GM21515 (cell line): Measurements from ENCODE around the gene RITA1.
"Not testable (repeated sequence)": the region's sequence is repeated elsewhere in the genome, so short reads cannot be mapped to it uniquely, and the experiment has no call there.

Source experiments
- ATAC-seq: cut with Tn5 transposase; IDR thresholded peaks from one replicate; pipeline ENCODE4 v1.9.1; 2021; ENCODE audit not compliant: unreplicated experiment

Gene RITA1

GRCh38 chr12:113185180-113186032 lies at the start of gene RITA1, which contains the start of gene DDX54:
Gene RITA1, plus strand, starts transcription at chr12:113185721. Its CDS starts 1,026 bp downstream, at chr12:113186747.
Gene DDX54, minus strand, starts transcription at chr12:113185478. Its CDS starts 27 bp downstream, at chr12:113185451.
- ATAC-seq: peak; percentile 40

GRCh38 chr12:113136128-113136989 lies 49.2 kb upstream of the RITA1 start:
- ATAC-seq: no peak

- ATAC-seq: no peak
Observed at GRCh38 chr12:113136990-113137511, 48.5 kb upstream of the RITA1 start.

GRCh38 chr12:113137861-113138783 lies 47.4 kb upstream of the RITA1 start:
- no peak for ATAC-seq

GRCh38 chr12:113138826-113139225 lies 46.7 kb upstream of the RITA1 start:
- ATAC-seq: no peak

GRCh38 chr12:113140706-113141105 lies 44.8 kb upstream of the RITA1 start:
- ATAC-seq: no peak

GRCh38 chr12:113141716-113142115 lies 43.8 kb upstream of the RITA1 start:
- not testable (repeated sequence) for ATAC-seq

- ATAC-seq: no peak
Observed at GRCh38 chr12:113142173-113142885, 43.2 kb upstream of the RITA1 start.

GRCh38 chr12:113142886-113143332 lies 42.6 kb upstream of the RITA1 start:
- no peak for ATAC-seq

- no peak for ATAC-seq
Observed at GRCh38 chr12:113143959-113144358, 41.6 kb upstream of the RITA1 start.

- no peak for ATAC-seq
Observed at GRCh38 chr12:113144806-113145205, 40.7 kb upstream of the RITA1 start.

- no peak for ATAC-seq
Observed at GRCh38 chr12:113145720-113146551, 39.6 kb upstream of the RITA1 start.

- ATAC-seq: no peak
Observed at GRCh38 chr12:113146999-113147398, 38.5 kb upstream of the RITA1 start.

- ATAC-seq: no peak
Observed at GRCh38 chr12:113149361-113150150, 36.0 kb upstream of the RITA1 start, which contains the start of gene CFAP73. Gene CFAP73, plus strand, starts transcription at chr12:113149724. Its CDS starts 134 bp downstream, at chr12:113149858.

GRCh38 chr12:113151655-113152054 lies 33.9 kb upstream of the RITA1 start:
- no peak for ATAC-seq

- ATAC-seq: no peak
Observed at GRCh38 chr12:113152196-113152834, 33.2 kb upstream of the RITA1 start.
